H1 (cell line): ENCODE results near the gene TRMT61B. TPM values are rescaled to one million over a fixed set of nuclear protein-coding genes. Genes with fewer than 3 reads are reported as not detected.

ENCODE experiments used
- ASH2L ChIP-seq: fragments of 200-600, 300-600 bp; sonication (generic); IDR thresholded peaks from one replicate; pipeline ENCODE4 v1.7.1; 2017; ENCODE audit warnings: low read length
- E2F6 ChIP-seq: IDR thresholded peaks from 2 replicates; pipeline ENCODE4 v1.6.1; 2012; ENCODE audit warnings: inconsistent platforms
- MAFK ChIP-seq: IDR thresholded peaks from 2 replicates; pipeline ENCODE4 v1.6.1; 2012; ENCODE audit warnings: low read depth, mild to moderate bottlenecking, improper control_type of control experiment, low read length
- PHF8 ChIP-seq: fragments of 200-600 bp; sonication (generic); conservative IDR thresholded peaks from 2 replicates; pipeline ENCODE4 v1.7.1; 2012; ENCODE audit warnings: low read depth, mild to moderate bottlenecking, inconsistent platforms, low read length, moderate library complexity
- RFX5 ChIP-seq: IDR thresholded peaks from 2 replicates; pipeline ENCODE4 v1.6.1; 2011; ENCODE audit warnings: low read depth, low read length, improper control_type of control experiment, borderline replicate concordance
- SAP30 ChIP-seq: fragments of 300-600 bp; sonication (generic); IDR thresholded peaks from 2 replicates; pipeline ENCODE4 v1.7.1; 2012; ENCODE audit warnings: low read length, moderate library complexity, mild to moderate bottlenecking, inconsistent platforms; ENCODE audit not compliant: insufficient read depth, insufficient replicate concordance
- SUZ12 ChIP-seq: fragments of 200-600 bp; sonication (generic); IDR thresholded peaks from 2 replicates; pipeline ENCODE4 v1.6.1; 2012; ENCODE audit warnings: mild to moderate bottlenecking, inconsistent platforms, low read length, moderate library complexity, mixed read lengths
- polyA plus RNA-seq, 7 experiments: library from polyadenylated mRNA; depleted of rRNA in 3 of 7; stranded (reverse) in 5 of 7; unstranded in 2 of 7; fragments of >200 nt in 5 of 7; fragments of 200-250 nt in 2 of 7; gene quantifications; 1 replicate in 5 of 7; 2 replicates in 1 of 7; 4 replicates in 1 of 7; pipeline versions ENCODE4 v1.2.1 to v1.2.3, GENCODE V29; 2011 to 2013; ENCODE audit warnings: missing spikeins in 2 of 7, mixed read lengths in 2 of 7
- total RNA-seq: library from RNA; stranded (reverse); fragmentation: NEBNext Ultra II Directional; extraction: Animal tissue kit (Norgen Biotek cat#: 25700); gene quantifications from 2 replicates; pipeline ENCODE4 v1.2.1, GENCODE V29; 2021

Gene TRMT61B
- total and polyA plus RNA-seq, 2 of the 8 experiments (the other 6 are each of a cell fraction or from before 2014, with no cell fraction given), result 10.4 to 27.8 TPM

- TF ChIP-seq E2F6 (no peak), RFX5 (no peak), SUZ12 (no peak), PHF8 (no peak), MAFK (no peak), SAP30 (peak; percentile 69), ASH2L (no peak)
- TF ChIP-seq, all 59 proteins: peak for 3
Measured at GRCh38 chr2:28895189-28895893, 25.2 kb upstream of the TRMT61B start (continued).
